GM12873 (cell line): ENCODE results near the gene MYT1.

Experiments used
- CTCF ChIP-seq: IDR thresholded peaks from 2 replicates; pipeline ENCODE4 v1.5.1; 2012; ENCODE audit warnings: low read depth, mild to moderate bottlenecking, moderate library complexity, low read length, control low read depth; ENCODE audit not compliant: insufficient read depth; ENCODE audit errors: missing control alignments

The MYT1 gene

GRCh38 chr20:64220891-64221527 is 56.8 kb downstream of the MYT1 start:
- no peak for TF ChIP-seq CTCF

- no peak for TF ChIP-seq CTCF
These were observed 58.1 kb downstream of the MYT1 start for GRCh38 chr20:64222291-64222735.

GRCh38 chr20:64222851-64223525 is 58.7 kb downstream of the MYT1 start:
- TF ChIP-seq CTCF = no peak

GRCh38 chr20:64223526-64224067 is 59.3 kb downstream of the MYT1 start:
- TF ChIP-seq CTCF = peak; percentile 10

- no peak for TF ChIP-seq CTCF
These were observed 60.3 kb downstream of the MYT1 start for GRCh38 chr20:64224351-64225170.

- TF ChIP-seq CTCF = no peak
These were observed 60.9 kb downstream of the MYT1 start for GRCh38 chr20:64225171-64225595.
